ENCODE results near the gene NEK9. TPM values are rescaled to one million over a fixed set of nuclear protein-coding genes. Genes with fewer than 3 reads are reported as not detected.

Gene NEK9
- total and polyA plus RNA-seq, 10 of the 15 experiments (the other 5 are each of a cell fraction or from before 2014, with no cell fraction given): 6.0 to 78.8 (median 44.7) TPM

GRCh38 chr14:75047506-75047905, 79.3 kb downstream of the NEK9 start:
- in situ Hi-C loops (cut with MboI): no loop called here
- ChIA-PET SMC1A (ENCODE audit: uncharacterized antibody, unreplicated experiment) (interaction anchor here (1.1 to 2.3 kb wide), 2 partner anchors 16 to 44 kb away, joined by 3 to 14 read pairs; partner anchors contain the start of gene ACYP1), RAD21 (ENCODE audit: unreplicated experiment) (no interaction called here), CTCF (interaction anchor here (1.7 to 1.8 kb wide), 2 partner anchors 23 to 44 kb away, joined by 3 to 4 read pairs; no protein-coding TSS in a partner anchor), POLR2A (no interaction called here)
- no peak overlapping the region for H3K4me3 ChIP-seq
- FAIRE-seq (no peak), DNase-seq (ENCODE audit: low read depth, low spot score) (no peak), ATAC-seq (no peak)
- no peaks in the 10 kb centered on the region for H3K36me3 ChIP-seq (ENCODE audit: control insufficient read depth in 2 of 2, insufficient read depth in 2 of 2, low read length in 1 of 2)
- peaks cover 18% of the 10 kb centered on the region for H3K79me2 ChIP-seq (ENCODE audit: control insufficient read depth, insufficient read depth, low read length)
- intact Hi-C loops (cut with micrococcal nuclease; ENCODE audit: unreplicated experiment): no loop called here
- no peaks in the 10 kb centered on the region for H4K20me1 ChIP-seq (ENCODE audit: control insufficient read depth, insufficient read depth)
- H3K27ac ChIP-seq (ENCODE audit: control insufficient read depth, insufficient read depth): no peak overlapping the region
- no peaks in the 10 kb centered on the region; the same call in 2 of the 3 replicates for H3K9me3 ChIP-seq (replicated peaks; ENCODE audit: control insufficient read depth, insufficient read depth, low read length)
- no peak for TF ChIP-seq TCF3 (IDR thresholded peaks at IDR 0.05; ENCODE audit: borderline replicate concordance, insufficient read depth, low read depth, low read length)
- TF ChIP-seq BCL3 (IDR thresholded peaks at IDR 0.05; ENCODE audit: borderline replicate concordance, insufficient read depth, low read depth, low read length, poor library complexity, severe bottlenecking): no peak
- no peak for TF ChIP-seq NFIC (IDR thresholded peaks at IDR 0.05; ENCODE audit: low read depth, low read length)
- no peak for TF ChIP-seq KAT2A (conservative IDR thresholded peaks at IDR 0.05; ENCODE audit: control insufficient read depth, low read depth, low read length)
- no peak for TF ChIP-seq NFXL1 (IDR thresholded peaks at IDR 0.05; ENCODE audit: borderline replicate concordance)
- no peak for TF ChIP-seq ASH2L (IDR thresholded peaks at IDR 0.05; ENCODE audit: borderline replicate concordance, low read depth)
- TF ChIP-seq RUNX3 (IDR thresholded peaks at IDR 0.05; ENCODE audit: low read length): no peak
- no peak for TF ChIP-seq FOS (IDR thresholded peaks at IDR 0.05; ENCODE audit: borderline replicate concordance, extremely low read depth, insufficient read length)
- no peak for TF ChIP-seq ZNF217 (IDR thresholded peaks at IDR 0.05)
- no peak for TF ChIP-seq NFYB (IDR thresholded peaks at IDR 0.05; ENCODE audit: insufficient read depth, low read depth, low read length)
- no peak for TF ChIP-seq CREM (IDR thresholded peaks at IDR 0.05; ENCODE audit: low read depth)
- no peak for TF ChIP-seq NR2F1 (conservative IDR thresholded peaks at IDR 0.05)
- H3K27me3 ChIP-seq (replicated peaks in 1 of 2; ENCODE audit: control insufficient read depth in 2 of 2, insufficient read depth in 2 of 2, low read length in 1 of 2): no peaks in the 10 kb centered on the region
- no peak overlapping the region for H3K9ac ChIP-seq (ENCODE audit: control insufficient read depth, insufficient read depth, low read length)
- 78% methylated on average over 4 of the region's 4 CpGs for WGBS (ENCODE audit: insufficient coverage, insufficient replicate concordance, low lambda C conversion rate, missing lambda C conversion rate)
- H2AFZ ChIP-seq (ENCODE audit: control insufficient read depth, low read depth, low read length): no peak overlapping the region
- H3K4me1 ChIP-seq (ENCODE audit: control insufficient read depth, insufficient read depth, low read length): no peaks in the 10 kb centered on the region
- BruUV-seq (replicated peaks): no TSS peak
- no peak overlapping the region for H3K4me2 ChIP-seq (ENCODE audit: control insufficient read depth, insufficient read depth)
